HG03139 (cell line): ENCODE data around the gene RBM39.
"Not testable (repeated sequence)": the region's sequence is repeated elsewhere in the genome, so short reads cannot be mapped to it uniquely, and the experiment has no call there.

Experiments
- ATAC-seq: cut with Tn5 transposase; IDR thresholded peaks from one replicate; pipeline ENCODE4 v1.9.1; 2021; ENCODE audit not compliant: unreplicated experiment

Gene RBM39

GRCh38 chr20:35726842-35727711, 15.0 kb downstream of the RBM39 start:
- ATAC-seq: no peak

DNA sequence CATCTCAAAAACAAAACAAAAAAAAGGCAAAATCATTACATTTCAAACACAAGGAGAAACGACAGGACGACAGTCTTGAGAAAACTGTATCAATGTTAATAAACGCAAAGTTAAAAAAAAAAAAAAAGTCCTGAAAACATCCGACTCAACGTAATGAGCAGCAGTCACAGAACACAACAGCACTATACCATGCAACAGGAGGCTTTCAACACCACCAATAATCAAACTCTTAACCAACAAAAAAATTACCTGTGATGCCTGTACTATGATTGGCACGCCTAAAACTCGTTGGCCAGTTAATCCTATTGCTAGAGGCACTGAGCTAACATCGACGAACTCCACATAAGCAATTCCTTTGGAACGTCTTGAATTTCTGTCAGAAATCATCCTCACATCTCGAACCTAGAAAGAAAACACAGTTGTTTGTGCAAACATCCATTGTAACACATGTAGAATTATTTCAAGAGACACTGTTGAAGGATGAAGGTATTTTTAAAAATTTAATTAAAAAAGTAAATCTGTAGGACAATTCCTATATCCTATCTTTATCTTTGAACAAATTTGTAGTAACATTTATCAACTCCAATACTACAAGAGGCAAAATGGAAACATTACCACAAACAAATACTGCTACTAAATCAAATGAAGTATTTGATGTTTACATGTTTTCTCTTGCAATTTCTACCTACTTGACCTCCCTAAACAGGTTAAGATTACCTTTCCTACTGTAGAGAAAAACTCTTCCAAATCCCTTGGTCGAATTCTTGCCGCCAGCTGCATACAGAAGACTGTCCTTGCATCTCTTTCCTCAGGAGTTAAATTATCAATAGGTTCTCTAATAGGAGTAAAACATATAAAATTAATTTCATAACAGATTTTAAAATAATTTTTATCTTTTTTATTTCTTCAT, 17.5 kb downstream of the RBM39 start:
- no peak for ATAC-seq

GRCh38 chr20:35723652-35724320, 18.3 kb downstream of the RBM39 start:
- not testable (repeated sequence) for ATAC-seq

DNA sequence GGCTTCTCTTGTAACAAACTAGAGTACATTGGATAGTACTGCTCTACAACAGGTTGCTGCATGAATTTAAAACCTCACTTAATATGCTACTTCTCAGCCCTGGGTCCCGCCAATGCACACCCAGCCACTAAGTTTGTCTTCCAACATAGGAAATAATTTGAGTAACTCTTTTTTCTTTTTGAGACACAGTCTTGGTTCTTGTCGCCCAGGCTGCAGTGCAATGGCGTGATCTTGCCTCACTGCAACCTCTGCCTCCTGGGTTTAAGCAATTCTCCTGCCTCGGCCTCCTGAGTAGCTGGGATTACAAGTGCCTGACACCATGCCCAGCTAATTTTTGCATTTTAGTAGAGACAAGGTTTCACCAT, 18.8 kb downstream of the RBM39 start:
- not testable (repeated sequence) for ATAC-seq

- ATAC-seq: no peak
These were observed 20.4 kb downstream of the RBM39 start for GRCh38 chr20:35721621-35722020.

DNA sequence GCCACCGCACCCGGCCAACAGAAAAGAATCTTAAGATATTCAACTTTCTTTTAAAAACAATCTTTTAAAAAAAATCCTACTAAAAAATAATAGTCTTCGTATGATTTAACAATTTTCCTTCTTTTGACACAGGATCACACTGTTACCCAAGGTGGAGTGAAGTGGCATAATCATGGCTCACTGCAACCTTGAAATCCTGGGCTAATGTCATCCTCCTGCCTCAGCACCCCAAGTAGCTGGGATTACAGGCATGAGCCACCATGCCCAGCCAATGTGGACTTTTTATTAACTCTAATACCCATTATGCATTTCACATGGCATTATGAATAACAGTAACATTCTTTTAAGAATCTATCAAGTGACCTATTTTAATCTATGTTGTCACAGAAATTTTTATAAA, 20.8 kb downstream of the RBM39 start:
- ATAC-seq: no peak

GRCh38 chr20:35720165-35721123, 21.6 kb downstream of the RBM39 start:
- ATAC-seq: no peak

- no peak for ATAC-seq
These were observed 22.3 kb downstream of the RBM39 start for GRCh38 chr20:35719717-35720116.

GRCh38 chr20:35718972-35719635, 23.0 kb downstream of the RBM39 start:
- no peak for ATAC-seq

DNA sequence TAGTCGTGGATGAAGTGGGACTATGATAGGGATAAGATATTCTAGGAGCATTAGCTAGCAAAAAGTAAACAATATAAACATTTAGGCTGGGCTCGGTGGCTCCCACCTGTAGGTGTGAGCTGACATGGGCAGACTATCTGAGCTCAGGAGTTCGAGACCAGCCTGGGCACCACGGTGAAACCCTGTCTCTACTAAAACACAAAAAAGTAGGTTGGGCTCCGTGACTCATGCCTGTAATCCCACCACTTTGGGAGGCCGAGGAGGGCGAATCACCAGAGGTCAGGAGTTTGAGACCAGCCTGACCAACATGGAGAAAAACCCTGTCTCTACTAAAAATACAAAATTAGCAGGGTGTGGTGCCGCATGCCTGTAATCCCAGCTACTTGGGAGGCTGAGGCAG, 23.7 kb downstream of the RBM39 start:
- not testable (repeated sequence) for ATAC-seq

- no peak for ATAC-seq
These were observed 25.7 kb downstream of the RBM39 start for GRCh38 chr20:35716330-35716729.

GRCh38 chr20:35715652-35716051, 26.4 kb downstream of the RBM39 start:
- ATAC-seq: no peak

- no peak for ATAC-seq
These were observed 27.9 kb downstream of the RBM39 start for GRCh38 chr20:35714127-35714526.

DNA sequence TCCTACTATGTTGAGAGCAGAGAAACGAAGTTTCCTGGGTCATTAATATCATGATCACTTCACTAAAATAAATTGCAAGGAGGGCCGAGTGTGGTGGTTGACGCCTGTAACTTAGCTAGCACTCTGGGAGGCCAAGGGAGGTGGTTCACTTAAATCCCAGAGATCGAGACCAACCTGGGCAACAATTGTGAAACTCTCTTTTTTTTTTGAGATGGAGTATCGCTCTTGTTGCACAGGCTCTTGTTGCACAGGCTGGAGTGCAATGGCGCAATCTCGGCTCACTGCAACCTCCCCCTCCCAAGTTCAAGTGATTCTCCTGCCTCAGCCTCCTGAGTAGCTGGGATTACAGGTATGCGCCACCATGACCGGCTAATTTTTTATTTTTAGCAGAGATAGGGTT, 28.9 kb downstream of the RBM39 start:
- ATAC-seq: not testable (repeated sequence)

GRCh38 chr20:35711588-35712209, 30.4 kb downstream of the RBM39 start:
- ATAC-seq: no peak

GRCh38 chr20:35710884-35711587, 31.0 kb downstream of the RBM39 start:
- ATAC-seq: no peak

DNA sequence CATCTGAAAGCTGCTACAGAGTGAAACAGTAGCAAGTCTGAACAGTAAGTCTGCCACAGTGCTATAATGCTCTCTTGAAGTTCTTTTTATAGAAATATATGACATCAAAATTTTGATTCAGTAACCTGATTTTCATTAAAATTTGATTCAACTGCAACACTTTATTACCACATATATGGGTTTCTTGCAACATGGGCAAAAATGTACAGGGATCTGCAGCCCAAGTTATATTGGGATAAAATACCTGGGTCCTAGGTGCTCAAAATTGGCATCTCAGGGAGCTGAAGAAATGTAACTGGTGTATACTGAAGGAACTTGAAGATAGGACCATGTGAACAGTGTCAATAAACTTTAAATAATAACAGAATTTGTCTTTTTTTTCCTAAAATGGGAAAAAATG, 32.0 kb downstream of the RBM39 start:
- ATAC-seq: no peak

DNA sequence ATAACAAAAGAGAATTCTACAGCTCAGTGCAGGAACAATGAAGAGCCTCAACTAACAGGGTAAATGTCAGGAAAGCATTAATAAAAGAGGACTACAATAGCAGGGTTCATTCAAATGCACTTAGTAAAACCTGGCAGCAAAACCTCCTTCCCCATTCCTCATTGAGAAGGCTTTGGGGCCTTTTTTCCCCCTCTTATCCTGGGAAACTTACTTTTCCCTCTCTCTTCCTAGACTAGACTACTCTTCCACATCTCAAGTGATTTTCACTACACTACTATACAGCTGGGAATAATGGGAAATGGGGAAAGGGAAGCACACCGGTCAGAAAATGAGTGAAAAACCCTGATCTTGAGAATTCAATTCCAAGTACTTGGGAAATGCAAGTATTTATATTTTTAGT, 32.8 kb downstream of the RBM39 start:
- no peak for ATAC-seq

DNA sequence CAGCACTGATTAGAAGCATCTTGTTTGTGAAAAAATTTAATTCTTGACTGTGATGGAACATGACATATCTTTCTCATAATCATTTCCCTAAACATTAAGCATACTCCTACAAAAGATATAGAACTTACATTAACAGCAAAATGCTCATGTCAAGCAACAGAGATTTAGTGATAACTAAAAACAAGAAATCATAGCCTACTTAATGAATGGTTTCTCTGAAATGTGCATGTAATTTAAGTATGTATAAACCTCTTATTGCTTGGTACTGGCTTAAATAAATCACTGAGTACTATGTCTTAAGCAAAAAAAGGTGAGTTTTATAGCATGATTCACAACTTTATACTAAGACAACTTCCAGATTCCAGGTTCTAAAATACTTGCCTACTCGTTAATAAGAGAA, 33.6 kb downstream of the RBM39 start:
- ATAC-seq: no peak
